Astrocyte of the cerebellum (primary cell): ENCODE results near the gene MESD.

Source experiments
- DNase-seq: peaks from one replicate; pipeline ENCODE4 v3.0.0-alpha.2; 2011; ENCODE audit warnings: low read depth
- H3K4me3 ChIP-seq: 2 replicates; pipeline ENCODE4 v1.5.1; 2011; ENCODE audit warnings: mild to moderate bottlenecking, low read depth, low read length, moderate library complexity
- CTCF ChIP-seq: IDR thresholded peaks from 2 replicates; pipeline ENCODE4 v1.5.1; 2012; ENCODE audit warnings: low read length, low read depth, moderate library complexity, mild to moderate bottlenecking; ENCODE audit errors: missing control alignments
- in situ Hi-C: cut with HindIII; loops from 2 replicates; pipeline ENCODE4 v1.10.0; 2017; ENCODE audit warnings: low sequenced_read_pairs

Gene MESD

DNA sequence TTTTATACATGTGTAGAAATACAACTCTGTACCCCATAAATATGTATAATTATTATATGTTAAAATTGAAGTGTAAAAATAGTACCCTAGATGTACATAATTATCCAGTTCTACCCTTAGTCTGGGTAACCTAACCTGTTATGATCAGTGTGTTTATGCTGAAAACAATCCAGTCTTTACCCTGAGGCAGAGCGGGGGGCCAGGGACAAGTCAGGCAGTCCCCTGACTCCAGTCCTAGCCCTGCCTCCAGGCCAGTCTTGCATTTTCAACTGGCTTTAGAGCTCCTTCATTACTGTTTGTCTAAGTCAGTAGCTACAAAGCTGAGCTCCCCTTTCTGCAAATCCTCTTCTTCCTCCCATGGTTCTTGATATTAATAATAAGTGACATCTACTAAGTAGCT is 3.1 kb downstream of the MESD start:
- H3K4me3 ChIP-seq = no peak overlapping the region
- TF ChIP-seq CTCF = no peak
- no peak for DNase-seq
- in situ Hi-C loops = no loop called here

- DNase-seq = no peak
- no peak for TF ChIP-seq CTCF
- no peak overlapping the region for H3K4me3 ChIP-seq
- in situ Hi-C loops = no loop called here
These were observed 3.6 kb downstream of the MESD start for GRCh38 chr15:80985981-80986380.

- DNase-seq = no peak
- TF ChIP-seq CTCF = no peak
- in situ Hi-C loops = no loop called here
- H3K4me3 ChIP-seq = no peak overlapping the region
These were observed 4.8 kb downstream of the MESD start for GRCh38 chr15:80984856-80985255.

DNA sequence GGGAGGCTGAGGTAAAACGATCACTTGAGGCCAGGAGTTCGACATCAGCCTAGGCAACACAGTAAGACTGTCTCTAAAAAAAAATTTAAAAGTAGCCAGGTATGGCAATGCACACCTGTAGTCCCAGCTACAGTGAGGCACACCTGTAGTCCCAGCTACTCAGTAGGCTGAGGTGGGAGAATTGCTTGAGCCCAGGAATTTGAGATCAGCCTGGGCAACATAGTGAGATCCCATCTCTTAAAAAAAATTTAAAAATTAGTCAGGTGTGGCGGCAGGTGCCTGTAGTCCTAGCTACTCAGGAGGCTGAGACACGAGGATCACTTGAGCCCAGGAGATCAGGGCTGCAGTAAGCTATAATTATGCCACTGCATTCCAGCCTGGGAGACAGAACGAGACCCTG is 6.8 kb downstream of the MESD start:
- no peak for DNase-seq
- no peak for TF ChIP-seq CTCF
- no peak overlapping the region for H3K4me3 ChIP-seq
- in situ Hi-C loops = no loop called here

GRCh38 chr15:80982205-80982604 is 7.4 kb downstream of the MESD start:
- no peak for TF ChIP-seq CTCF
- H3K4me3 ChIP-seq = no peak overlapping the region
- in situ Hi-C loops = no loop called here
- DNase-seq = no peak

DNA sequence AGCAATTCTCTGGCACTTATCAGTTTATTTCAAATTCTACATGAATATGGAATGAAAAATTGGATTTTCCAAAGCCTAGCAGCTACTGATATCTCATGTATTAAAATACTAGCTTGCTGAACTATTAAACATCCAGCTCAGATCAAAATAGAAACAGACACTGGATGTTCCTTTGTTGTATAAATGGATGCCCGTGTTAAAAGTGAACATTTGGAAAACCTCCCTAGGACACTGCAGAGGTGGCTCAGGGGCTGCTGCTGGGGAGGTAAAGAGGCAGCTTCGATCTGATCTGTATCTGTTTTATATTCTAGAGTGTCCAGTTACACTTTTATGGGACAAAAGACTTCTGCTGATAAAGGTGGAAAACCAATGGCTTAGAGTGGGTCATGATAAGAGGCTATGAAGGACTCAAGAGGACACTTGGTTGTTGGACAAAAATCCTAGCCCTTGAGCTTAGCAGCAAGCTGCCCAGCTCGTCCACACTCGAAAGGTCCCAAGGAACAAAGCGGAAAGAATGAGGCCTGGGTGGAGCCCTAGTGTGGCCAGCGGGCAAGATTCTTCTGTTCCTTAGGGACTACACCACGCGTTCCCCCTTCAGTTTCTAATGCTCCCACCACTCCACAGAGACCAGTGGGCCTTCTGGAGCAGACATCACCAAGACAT is 9.9 kb downstream of the MESD start:
- DNase-seq = no peak
- TF ChIP-seq CTCF = no peak
- H3K4me3 ChIP-seq = no peak overlapping the region
- in situ Hi-C loops = no loop called here
